ENCODE results near the gene STAP1. TPM values are rescaled to one million over a fixed set of nuclear protein-coding genes. Genes with fewer than 3 reads are reported as not detected.

Gene STAP1
- total RNA-seq, 2 experiments from 2014 or later = 2.7 to 3.6 TPM

- Histone ChIP-seq H3K36me3 (ENCODE audit: insufficient read depth, low read length) (no peaks in the 10 kb centered on the region), H3K27me3 (ENCODE audit: control insufficient read depth in 1 of 2, insufficient read depth in 2 of 2, low read length in 2 of 2) (no peaks in the 10 kb centered on the region), H3K9me3 (ENCODE audit: control insufficient read depth in 1 of 2, insufficient read depth in 1 of 2, low read length in 2 of 2) (no peaks in the 10 kb centered on the region), H3K4me1 (ENCODE audit: insufficient read depth, low read length) (peaks cover 4% of the 10 kb centered on the region), H3K4me3 (ENCODE audit: low read length) (no peak overlapping the region), H3K27ac (ENCODE audit: low read depth in 1 of 2, low read length in 2 of 2) (no peak overlapping the region)
- H3K27ac Mint-ChIP-seq = no peak overlapping the region
- intact Hi-C loops (cut with DNase I, micrococcal nuclease) = no loop called here
- DNase-seq (no peak), ATAC-seq (ENCODE audit: poor library complexity) (no peak)
- H3K9me3 Mint-ChIP-seq = no peaks in the 10 kb centered on the region
- no peaks in the 10 kb centered on the region for H3K27me3 Mint-ChIP-seq
- POLR2A ChIA-PET = interaction anchor here (0.7 to 1.3 kb wide), 2 partner anchors 10 to 13 kb away, joined by 3 read pairs; partner anchors contain the start of gene CENPC
- H3K36me3 Mint-ChIP-seq (ENCODE audit: low read depth) = peaks cover 4% of the 10 kb centered on the region
- no peak overlapping the region for H3K4me3 Mint-ChIP-seq
- TF ChIP-seq CTCF (IDR thresholded peaks at IDR 0.05) = no peak
- CTCF ChIA-PET = no interaction called here
- peaks cover 42% of the 10 kb centered on the region for H3K4me1 Mint-ChIP-seq (ENCODE audit: low read depth)
Observed at GRCh38 chr4:67555447-67555846, 3.1 kb upstream of the STAP1 start.

- intact Hi-C loops (cut with DNase I, micrococcal nuclease) = no loop called here
- peaks cover 46% of the 10 kb centered on the region for H3K4me1 Mint-ChIP-seq (ENCODE audit: low read depth)
- no peak for ATAC-seq (ENCODE audit: poor library complexity)
- no peak overlapping the region for H3K27ac ChIP-seq (ENCODE audit: low read depth in 1 of 2, low read length in 2 of 2)
- H3K9me3 Mint-ChIP-seq = no peaks in the 10 kb centered on the region
- peaks cover 4% of the 10 kb centered on the region for H3K36me3 Mint-ChIP-seq (ENCODE audit: low read depth)
- no peak overlapping the region for H3K27ac Mint-ChIP-seq
- no peak overlapping the region for H3K4me3 Mint-ChIP-seq
- no peaks in the 10 kb centered on the region for H3K27me3 ChIP-seq (ENCODE audit: control insufficient read depth in 1 of 2, insufficient read depth in 2 of 2, low read length in 2 of 2)
- no peaks in the 10 kb centered on the region for H3K27me3 Mint-ChIP-seq
- no peak for TF ChIP-seq CTCF (IDR thresholded peaks at IDR 0.05)
- POLR2A ChIA-PET = interaction anchor here (0.8 to 1.1 kb wide), 2 partner anchors 10 to 25 kb away, joined by 3 read pairs; no protein-coding TSS in a partner anchor
- peaks cover 4% of the 10 kb centered on the region for H3K4me1 ChIP-seq (ENCODE audit: insufficient read depth, low read length)
- no peak overlapping the region for H3K4me3 ChIP-seq (ENCODE audit: low read length)
- DNase-seq = no peak
- H3K9me3 ChIP-seq (ENCODE audit: control insufficient read depth in 1 of 2, insufficient read depth in 1 of 2, low read length in 2 of 2) = no peaks in the 10 kb centered on the region
- H3K36me3 ChIP-seq (ENCODE audit: insufficient read depth, low read length) = no peaks in the 10 kb centered on the region
- CTCF ChIA-PET = no interaction called here
Observed at GRCh38 chr4:67556436-67556835, 2.1 kb upstream of the STAP1 start.

- Mint-ChIP-seq H3K9me3 (no peaks in the 10 kb centered on the region), H3K4me1 (ENCODE audit: low read depth) (peaks cover 25% of the 10 kb centered on the region), H3K27ac (no peak overlapping the region), H3K4me3 (no peak overlapping the region), H3K36me3 (ENCODE audit: low read depth) (no peaks in the 10 kb centered on the region), H3K27me3 (no peaks in the 10 kb centered on the region)
- Histone ChIP-seq H3K27ac (ENCODE audit: low read depth in 1 of 2, low read length in 2 of 2) (no peak overlapping the region), H3K27me3 (ENCODE audit: control insufficient read depth in 1 of 2, insufficient read depth in 2 of 2, low read length in 2 of 2) (no peaks in the 10 kb centered on the region), H3K4me1 (ENCODE audit: insufficient read depth, low read length) (no peaks in the 10 kb centered on the region), H3K4me3 (ENCODE audit: low read length) (no peak overlapping the region), H3K36me3 (ENCODE audit: insufficient read depth, low read length) (no peaks in the 10 kb centered on the region), H3K9me3 (ENCODE audit: control insufficient read depth in 1 of 2, insufficient read depth in 1 of 2, low read length in 2 of 2) (no peaks in the 10 kb centered on the region)
- intact Hi-C loops (cut with DNase I, micrococcal nuclease) = no loop called here
- CTCF ChIA-PET = no interaction called here
- ATAC-seq (ENCODE audit: poor library complexity) (no peak), DNase-seq (no peak)
- TF ChIP-seq CTCF (IDR thresholded peaks at IDR 0.05) = no peak
- POLR2A ChIA-PET = no interaction called here
Observed at GRCh38 chr4:67565284-67565683, 6.8 kb downstream of the STAP1 start.

Data from CD4-positive, alpha-beta T cell (primary cell).